Measurements from ENCODE around the gene SBNO1.

The SBNO1 gene

GRCh38 chr12:123243671-123244262 is 120.9 kb downstream of the SBNO1 start:
- DNase-seq: no peak

GRCh38 chr12:123242116-123242904 is 122.3 kb downstream of the SBNO1 start:
- no peak for DNase-seq

Data from eye (tissue), 1 donor.